Measurements from ENCODE around the gene EDC3. TPM values are rescaled to one million over a fixed set of nuclear protein-coding genes. Genes with fewer than 3 reads are reported as not detected.
"Not testable (repeated sequence)": the region's sequence is repeated elsewhere in the genome, so short reads cannot be mapped to it uniquely, and the experiment has no call there.

The EDC3 gene
- total RNA-seq, 2 donors from 2014 or later, result 44.5 to 48.3 TPM

DNA sequence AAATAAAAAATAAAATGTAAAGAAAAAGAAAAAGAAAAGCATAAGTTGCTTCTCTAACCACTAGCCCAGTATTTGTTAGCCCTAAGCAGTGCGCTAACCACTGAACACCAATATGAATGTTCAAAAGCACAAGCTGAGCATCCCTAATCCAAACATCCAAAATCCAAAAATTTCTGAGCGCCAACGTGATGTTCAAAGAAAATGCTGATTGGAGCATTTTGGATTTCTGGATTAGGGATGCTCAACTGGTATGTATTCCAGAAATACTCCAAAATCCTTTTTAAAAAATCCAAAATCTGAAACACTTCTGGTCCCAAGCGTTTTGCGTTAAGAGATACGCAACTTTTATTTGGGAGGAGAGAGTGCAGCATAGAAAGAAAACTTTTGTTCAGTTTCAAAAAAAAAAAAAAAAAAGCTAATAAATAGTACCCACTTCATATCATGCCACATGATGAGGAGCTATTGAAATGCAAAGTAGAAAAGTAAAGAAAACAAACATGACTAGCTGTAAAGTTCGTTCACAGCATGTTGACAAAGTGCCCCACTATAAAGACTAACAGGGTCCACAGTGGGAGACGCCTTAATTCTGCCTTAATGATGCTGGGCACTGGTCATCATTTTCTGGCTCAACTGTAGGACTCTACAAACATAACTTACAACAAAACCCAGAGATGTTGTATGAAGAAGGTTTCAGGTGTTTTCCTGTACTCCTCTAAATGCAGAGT lies 32.4 kb downstream of the EDC3 start:
- DNase-seq, result no peak
- Histone ChIP-seq H3K9ac (ENCODE audit: extremely low read depth, low read length, poor library complexity, severe bottlenecking) (no peak overlapping the region), H3K9me3 (ENCODE audit: control insufficient read depth, low read length) (no peaks in the 10 kb centered on the region), H3K36me3 (ENCODE audit: control insufficient read depth, insufficient read depth, low read length) (peaks cover 23% of the 10 kb centered on the region), H3K27me3 (ENCODE audit: control insufficient read depth, insufficient read depth, low read length, poor library complexity, severe bottlenecking) (no peaks in the 10 kb centered on the region), H3K4me1 (ENCODE audit: control insufficient read depth, insufficient read depth, low read length) (no peaks in the 10 kb centered on the region), H3K4me3 (ENCODE audit: low read length) (no peak overlapping the region), H3K27ac (ENCODE audit: low read depth, low read length) (no peak overlapping the region)
- H3K27ac Mint-ChIP-seq, result no peak overlapping the region
- no peaks in the 10 kb centered on the region for H3K9me3 Mint-ChIP-seq
- H3K27me3 Mint-ChIP-seq (ENCODE audit: insufficient read depth), result no peaks in the 10 kb centered on the region
- H3K36me3 Mint-ChIP-seq (ENCODE audit: low read depth), result peaks cover 7% of the 10 kb centered on the region
- H3K4me1 Mint-ChIP-seq, result peaks cover 14% of the 10 kb centered on the region
- 95 to 100% methylated on average over 2 to 7 of the region's 8 CpGs for WGBS, 2 experiments (ENCODE audit: insufficient coverage in 1 of 2, insufficient read length in 1 of 2)
- no peak for TF ChIP-seq CTCF (conservative IDR thresholded peaks at IDR 0.05)
- no peak overlapping the region for H3K4me3 Mint-ChIP-seq

DNA sequence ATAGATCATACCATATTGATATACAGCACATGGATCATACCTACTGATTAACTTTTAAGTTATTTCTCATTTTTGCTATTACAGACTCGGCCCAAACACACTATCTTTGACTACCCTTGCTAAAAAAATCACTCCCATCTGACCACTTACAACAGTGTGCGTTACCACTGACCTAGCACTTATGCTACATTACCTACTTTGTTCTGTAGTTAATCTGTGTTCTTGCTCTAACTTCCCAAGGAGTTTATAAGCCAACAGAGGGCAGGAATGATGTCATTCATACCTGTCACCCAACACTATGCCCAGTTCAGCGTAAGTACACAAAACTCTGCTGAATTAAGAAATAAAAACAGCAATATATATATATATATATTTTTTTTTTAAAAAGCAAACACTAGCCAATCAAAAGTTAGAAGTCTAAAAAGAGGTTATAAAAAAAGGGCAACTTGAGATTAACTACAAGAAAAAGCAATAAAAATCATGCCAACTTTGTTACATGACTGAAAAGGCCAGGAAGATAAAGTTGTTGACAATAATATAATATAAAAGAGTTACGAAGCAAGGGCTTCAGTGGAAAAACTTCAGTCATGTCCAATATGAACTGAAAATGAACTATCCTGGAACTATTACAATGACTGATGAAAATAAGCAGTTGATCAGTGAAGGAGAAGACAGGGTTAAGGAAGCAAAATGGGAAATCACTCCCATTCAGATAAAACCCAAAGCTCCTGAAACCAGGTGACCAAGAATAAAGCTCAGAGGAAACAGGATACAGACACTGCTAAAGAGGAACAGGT lies 33.6 kb downstream of the EDC3 start:
- H3K9me3 Mint-ChIP-seq, result no peaks in the 10 kb centered on the region
- H3K27me3 Mint-ChIP-seq (ENCODE audit: insufficient read depth), result no peaks in the 10 kb centered on the region
- Histone ChIP-seq H3K4me1 (ENCODE audit: control insufficient read depth, insufficient read depth, low read length) (no peaks in the 10 kb centered on the region), H3K36me3 (ENCODE audit: control insufficient read depth, insufficient read depth, low read length) (peaks cover 17% of the 10 kb centered on the region), H3K27ac (ENCODE audit: low read depth, low read length) (no peak overlapping the region), H3K27me3 (ENCODE audit: control insufficient read depth, insufficient read depth, low read length, poor library complexity, severe bottlenecking) (no peaks in the 10 kb centered on the region), H3K4me3 (ENCODE audit: low read length) (no peak overlapping the region), H3K9ac (ENCODE audit: extremely low read depth, low read length, poor library complexity, severe bottlenecking) (no peak overlapping the region), H3K9me3 (ENCODE audit: control insufficient read depth, low read length) (no peaks in the 10 kb centered on the region)
- no peak for TF ChIP-seq CTCF (conservative IDR thresholded peaks at IDR 0.05)
- 98 to 100% methylated on average over 2 to 3 of the region's 4 CpGs for WGBS, 2 experiments (ENCODE audit: insufficient coverage in 1 of 2, insufficient read length in 1 of 2)
- no peaks in the 10 kb centered on the region for H3K36me3 Mint-ChIP-seq (ENCODE audit: low read depth)
- no peak for DNase-seq
- peak overlapping the region; percentile 37 for H3K27ac Mint-ChIP-seq
- peaks cover 14% of the 10 kb centered on the region for H3K4me1 Mint-ChIP-seq
- H3K4me3 Mint-ChIP-seq, result no peak overlapping the region

GRCh38 chr15:74661280-74661679 lies 34.5 kb downstream of the EDC3 start:
- H3K36me3 Mint-ChIP-seq (ENCODE audit: low read depth); H3K27ac Mint-ChIP-seq; H3K4me3 Mint-ChIP-seq; H3K9me3 Mint-ChIP-seq; H3K36me3 ChIP-seq (ENCODE audit: control insufficient read depth, insufficient read depth, low read length); H3K9me3 ChIP-seq (ENCODE audit: control insufficient read depth, low read length); DNase-seq; H3K4me3 ChIP-seq (ENCODE audit: low read length); H3K27me3 ChIP-seq (ENCODE audit: control insufficient read depth, insufficient read depth, low read length, poor library complexity, severe bottlenecking); H3K9ac ChIP-seq (ENCODE audit: extremely low read depth, low read length, poor library complexity, severe bottlenecking); H3K27me3 Mint-ChIP-seq (ENCODE audit: insufficient read depth); H3K4me1 ChIP-seq (ENCODE audit: control insufficient read depth, insufficient read depth, low read length); H3K27ac ChIP-seq (ENCODE audit: low read depth, low read length): not testable (repeated sequence)
- WGBS, 2 experiments (ENCODE audit: insufficient coverage in 1 of 2, insufficient read length in 1 of 2), result 95% methylated on average over 6 to 8 of the region's 8 CpGs
- H3K4me1 Mint-ChIP-seq, result peaks cover 14% of the 10 kb centered on the region
